GM12874 (cell line): ENCODE results near the gene PELI2.

Source experiments
- TF ChIP-seq, protein P1 (sequence below): IDR thresholded peaks from 2 replicates; pipeline ENCODE4 v1.5.1; 2011; ENCODE audit warnings: low read depth, mild to moderate bottlenecking, control low read depth, low read length, moderate library complexity; ENCODE audit not compliant: insufficient read depth

PELI2 gene

DNA sequence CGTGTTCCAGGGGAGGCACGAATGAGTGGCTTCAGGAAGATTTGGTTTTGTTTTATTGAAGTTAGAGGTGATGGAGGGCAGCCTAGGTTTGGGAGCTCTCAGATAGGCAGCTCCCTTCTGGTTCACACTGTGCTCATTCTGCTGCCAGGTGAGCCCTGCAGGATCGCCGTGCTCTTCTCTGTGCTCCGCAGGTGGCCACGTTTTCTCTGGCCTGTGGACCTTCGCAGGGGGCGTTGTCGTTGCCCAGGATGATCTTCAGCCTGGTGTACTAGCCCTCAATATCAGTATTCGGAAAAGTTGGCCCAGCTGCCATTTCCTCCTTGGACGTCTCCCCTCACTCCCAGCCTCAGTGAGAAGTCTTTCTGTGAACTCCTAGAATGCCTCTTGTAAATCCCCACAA lies 69.5 kb downstream of the PELI2 start:
- TF ChIP-seq, protein P1, sequence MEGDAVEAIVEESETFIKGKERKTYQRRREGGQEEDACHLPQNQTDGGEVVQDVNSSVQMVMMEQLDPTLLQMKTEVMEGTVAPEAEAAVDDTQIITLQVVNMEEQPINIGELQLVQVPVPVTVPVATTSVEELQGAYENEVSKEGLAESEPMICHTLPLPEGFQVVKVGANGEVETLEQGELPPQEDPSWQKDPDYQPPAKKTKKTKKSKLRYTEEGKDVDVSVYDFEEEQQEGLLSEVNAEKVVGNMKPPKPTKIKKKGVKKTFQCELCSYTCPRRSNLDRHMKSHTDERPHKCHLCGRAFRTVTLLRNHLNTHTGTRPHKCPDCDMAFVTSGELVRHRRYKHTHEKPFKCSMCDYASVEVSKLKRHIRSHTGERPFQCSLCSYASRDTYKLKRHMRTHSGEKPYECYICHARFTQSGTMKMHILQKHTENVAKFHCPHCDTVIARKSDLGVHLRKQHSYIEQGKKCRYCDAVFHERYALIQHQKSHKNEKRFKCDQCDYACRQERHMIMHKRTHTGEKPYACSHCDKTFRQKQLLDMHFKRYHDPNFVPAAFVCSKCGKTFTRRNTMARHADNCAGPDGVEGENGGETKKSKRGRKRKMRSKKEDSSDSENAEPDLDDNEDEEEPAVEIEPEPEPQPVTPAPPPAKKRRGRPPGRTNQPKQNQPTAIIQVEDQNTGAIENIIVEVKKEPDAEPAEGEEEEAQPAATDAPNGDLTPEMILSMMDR = no peak

DNA sequence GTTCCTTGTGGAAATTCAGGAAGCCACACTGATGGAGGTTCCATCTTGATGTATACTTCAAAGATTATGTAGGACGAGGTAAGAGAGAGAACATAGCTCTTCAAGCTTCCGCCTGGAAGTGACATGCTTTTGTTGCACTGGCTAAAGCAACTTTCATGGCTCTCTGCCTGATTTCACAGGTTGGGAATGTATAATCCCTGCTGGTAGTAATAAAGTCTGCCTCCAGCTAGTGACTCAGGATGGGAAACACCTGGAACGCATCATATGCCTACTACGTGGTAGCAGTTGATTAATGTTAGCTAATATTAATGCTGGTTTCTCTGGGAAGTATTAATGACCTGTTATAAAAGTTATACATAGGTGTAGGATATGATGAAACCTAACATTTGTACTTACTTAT lies 71.1 kb downstream of the PELI2 start:
- TF ChIP-seq, protein P1 = no peak

DNA sequence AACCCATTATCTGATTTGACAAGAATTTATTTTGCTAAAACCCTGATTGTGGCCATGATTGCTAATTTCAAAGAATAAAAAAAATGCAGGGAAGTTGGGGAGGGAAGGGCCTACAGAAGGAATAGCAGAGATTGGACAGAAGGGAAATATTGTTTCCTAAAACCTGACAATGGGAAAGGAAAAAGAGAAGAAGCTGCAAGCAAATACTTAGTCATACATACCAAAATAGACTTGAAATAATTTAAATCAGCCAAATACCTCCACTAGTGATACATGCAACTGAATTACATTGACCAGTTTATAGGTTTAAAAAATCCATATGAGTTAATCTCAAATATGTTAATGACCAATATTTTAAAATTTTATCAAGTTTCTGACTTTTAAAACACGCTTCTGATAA lies 75.1 kb downstream of the PELI2 start:
- TF ChIP-seq, protein P1 = no peak

DNA sequence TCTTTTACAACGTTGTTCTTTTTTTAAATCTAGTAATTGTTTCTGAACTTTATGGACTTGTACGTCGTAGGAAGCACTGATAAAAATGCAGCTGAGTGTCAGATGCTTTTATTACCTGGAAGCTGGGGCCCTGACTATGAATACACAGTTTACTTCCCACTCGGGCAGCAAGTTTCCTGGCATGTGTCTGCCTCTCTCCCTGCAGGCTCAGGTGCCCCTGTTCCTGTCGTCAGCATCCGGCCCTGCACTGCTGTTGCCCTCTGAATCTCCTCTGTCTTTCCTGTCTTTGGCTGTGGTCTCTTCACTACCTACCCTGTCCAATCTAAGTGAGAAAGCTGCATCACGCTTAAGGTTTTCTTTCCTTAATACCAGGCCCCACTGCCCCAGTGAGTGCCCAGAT lies 75.8 kb downstream of the PELI2 start:
- TF ChIP-seq, protein P1 = no peak

DNA sequence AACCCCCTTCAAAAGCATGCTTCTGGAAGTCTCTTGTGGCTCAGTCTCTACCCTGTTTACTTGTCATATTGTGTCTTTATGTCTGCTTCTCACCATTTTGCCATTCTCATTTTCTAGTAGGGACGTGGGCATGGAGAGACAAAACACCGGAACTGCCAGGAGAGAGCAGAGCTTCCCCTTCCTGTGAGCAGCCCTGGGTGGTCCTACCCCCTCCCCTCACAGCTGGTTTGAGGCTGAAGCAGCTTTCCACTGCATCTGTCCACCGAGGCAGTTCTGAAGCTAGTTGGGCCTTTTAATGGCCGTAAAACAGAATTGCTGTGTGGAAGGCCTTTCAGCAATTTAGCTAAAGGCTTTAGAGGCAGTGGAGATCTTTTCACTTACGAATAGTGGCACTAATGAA lies 77.0 kb downstream of the PELI2 start:
- TF ChIP-seq, protein P1 = no peak

DNA sequence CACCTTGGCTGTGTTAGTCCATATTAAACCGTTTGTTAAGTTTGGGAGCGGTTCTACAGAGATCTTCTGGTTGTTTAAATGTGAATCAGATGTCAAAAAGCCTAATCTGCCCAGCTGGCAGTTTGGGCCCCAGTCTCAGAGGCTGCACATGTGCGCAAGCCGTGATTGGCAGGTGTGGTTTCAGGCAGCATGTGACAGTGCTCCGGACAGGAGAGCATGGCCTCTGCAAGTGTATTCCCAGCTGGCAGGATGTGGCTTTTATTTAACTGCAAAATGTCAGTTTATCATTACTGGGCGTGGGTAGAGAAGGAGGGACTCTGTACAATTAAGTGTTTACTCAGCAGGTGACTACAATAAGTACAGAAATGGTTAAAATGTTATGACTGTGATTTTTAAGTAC lies 77.5 kb downstream of the PELI2 start:
- TF ChIP-seq, protein P1 = no peak

DNA sequence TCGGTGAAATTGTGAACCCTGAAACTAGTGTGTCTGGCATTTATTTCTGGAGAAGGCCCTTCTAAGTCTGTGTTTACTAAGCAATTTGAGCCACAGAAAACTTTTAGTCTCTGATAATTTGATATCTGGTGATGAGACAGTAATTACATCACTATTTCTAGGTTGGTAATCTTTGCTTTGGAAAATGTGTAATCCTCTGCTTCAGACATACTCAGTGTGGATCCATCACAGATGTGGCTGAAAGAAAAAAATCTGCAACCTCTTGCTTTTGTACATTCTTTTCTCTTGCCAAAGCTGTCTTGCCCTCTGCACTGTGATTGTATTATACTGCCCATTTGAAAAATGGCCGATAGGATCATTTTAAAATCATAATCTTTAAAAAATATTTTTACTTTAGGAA lies 78.1 kb downstream of the PELI2 start:
- TF ChIP-seq, protein P1 = no peak

DNA sequence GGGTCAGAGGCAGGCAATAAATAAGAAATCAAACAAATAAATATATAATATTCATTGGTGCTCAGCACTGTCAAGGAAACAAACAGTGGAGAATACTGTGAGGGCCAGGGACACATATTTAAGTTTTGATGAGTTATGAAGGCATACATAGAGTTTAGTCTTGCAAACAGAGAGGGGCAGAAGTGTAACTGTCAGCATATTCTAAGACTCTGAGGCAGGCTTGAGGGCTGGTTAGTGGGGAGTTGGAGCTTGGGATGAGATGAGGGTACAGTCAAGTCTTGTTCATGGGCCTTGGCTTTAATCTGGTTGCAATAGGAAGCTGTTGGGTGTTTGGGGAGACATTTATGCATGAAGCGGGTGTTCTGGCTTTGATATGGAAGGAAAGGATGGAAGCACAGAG lies 78.9 kb downstream of the PELI2 start:
- TF ChIP-seq, protein P1 = no peak
